Muscle of back (tissue), 11 donors: Measurements from ENCODE around the gene LTC4S. TPM values are rescaled to one million over a fixed set of nuclear protein-coding genes. Genes with fewer than 3 reads are reported as not detected.

Source experiments
- DNase-seq, 3 donors: peaks; one replicate each; pipeline versions ENCODE4 v3.0.0 to v3.0.0-alpha.2; 2013
- polyA plus RNA-seq, 10 donors: library from polyadenylated mRNA; unstranded; fragments of 120-200 nt; gene quantifications; one replicate each; pipeline ENCODE4 v1.2.1, GENCODE V29; 2013; ENCODE audit not compliant: insufficient read length in 10 of 10

Gene LTC4S
- polyA plus RNA-seq, 10 donors = 1.3 to 3.3 (median 2.2) TPM

- no peak for DNase-seq
Observed at GRCh38 chr5:179794575-179794974, 789 bp downstream of the LTC4S start.

- peak in 1 of 3 donors; percentile 56 for DNase-seq
Observed at GRCh38 chr5:179795049-179795862, 1.5 kb downstream of the LTC4S start.

- DNase-seq = peak in 2 of 3 donors; percentile 81 to 92
Observed at GRCh38 chr5:179795863-179796833, 2.4 kb downstream of the LTC4S start.

DNA sequence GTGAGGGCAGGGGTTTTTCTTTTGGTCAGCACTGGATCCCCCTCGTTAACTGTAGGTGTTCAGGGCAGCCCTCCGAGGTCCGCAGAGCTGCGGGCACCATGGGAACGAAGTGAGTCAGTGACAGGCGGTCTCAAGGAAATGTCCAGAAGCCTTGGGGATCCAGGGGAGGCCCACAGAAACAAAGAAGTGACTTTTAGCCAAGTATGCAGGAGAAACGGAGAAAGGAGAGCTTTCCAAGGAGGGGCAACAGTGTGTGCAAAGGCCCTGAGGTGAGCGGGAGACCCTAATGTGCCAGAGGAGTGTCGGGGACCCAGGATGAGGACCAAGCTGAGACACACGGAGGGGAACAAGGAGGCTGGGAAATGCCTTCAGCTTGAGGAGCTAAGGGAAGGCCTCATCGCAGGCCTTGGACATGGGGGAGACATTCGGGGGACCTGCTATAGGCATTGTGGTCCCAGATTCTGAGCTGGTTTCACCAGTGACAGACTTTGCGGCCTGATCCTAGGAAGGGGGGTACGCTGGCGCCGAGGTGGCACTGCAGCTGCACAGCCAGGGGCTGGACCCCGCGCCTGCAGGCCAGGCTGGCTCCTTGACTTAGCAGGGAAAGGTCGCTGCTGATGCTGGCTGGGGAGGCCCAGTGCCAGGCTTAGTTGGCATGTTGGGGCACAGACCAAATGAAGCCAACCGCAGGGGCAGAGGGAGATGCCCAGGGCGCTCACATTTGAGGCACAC lies 3.3 kb downstream of the LTC4S start:
- no peak for DNase-seq

- DNase-seq = no peak
Observed at GRCh38 chr5:179797741-179798140, 4.0 kb downstream of the LTC4S start.

DNA sequence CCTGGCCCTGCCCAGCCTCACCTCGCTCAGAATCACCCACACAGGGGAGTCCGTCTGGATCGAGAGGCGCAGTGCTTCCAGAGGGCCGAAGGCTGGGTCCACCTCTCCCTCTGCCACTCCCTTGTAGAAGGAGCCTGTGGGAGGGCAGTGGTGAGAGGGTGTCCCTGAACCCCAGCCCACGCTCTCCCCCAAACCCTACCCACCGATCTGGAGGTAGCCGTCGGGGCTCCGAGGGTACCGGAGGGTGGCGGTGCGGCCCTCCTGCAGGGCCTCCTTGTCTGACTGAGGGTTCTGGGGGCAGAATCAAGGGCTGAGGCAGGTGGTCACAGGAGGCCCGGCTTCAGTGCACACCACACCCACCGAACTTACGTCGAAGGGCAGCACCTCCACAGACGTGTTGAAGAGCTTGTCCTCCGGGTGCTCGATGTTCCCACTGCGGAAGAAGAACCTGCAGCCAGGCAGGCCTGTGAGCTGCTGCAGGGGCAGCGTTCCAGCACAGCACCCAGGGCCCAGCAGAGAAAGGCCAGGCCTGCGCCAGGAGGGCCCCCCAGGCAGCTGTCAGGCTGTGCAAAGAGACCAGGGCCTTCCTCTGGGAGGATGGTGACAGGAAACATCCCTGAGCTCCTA lies 4.5 kb downstream of the LTC4S start:
- no peak for DNase-seq

- DNase-seq = no peak
Observed at GRCh38 chr5:179798771-179799643, 5.2 kb downstream of the LTC4S start.

GRCh38 chr5:179799644-179799973 lies 5.8 kb downstream of the LTC4S start:
- DNase-seq = no peak

DNA sequence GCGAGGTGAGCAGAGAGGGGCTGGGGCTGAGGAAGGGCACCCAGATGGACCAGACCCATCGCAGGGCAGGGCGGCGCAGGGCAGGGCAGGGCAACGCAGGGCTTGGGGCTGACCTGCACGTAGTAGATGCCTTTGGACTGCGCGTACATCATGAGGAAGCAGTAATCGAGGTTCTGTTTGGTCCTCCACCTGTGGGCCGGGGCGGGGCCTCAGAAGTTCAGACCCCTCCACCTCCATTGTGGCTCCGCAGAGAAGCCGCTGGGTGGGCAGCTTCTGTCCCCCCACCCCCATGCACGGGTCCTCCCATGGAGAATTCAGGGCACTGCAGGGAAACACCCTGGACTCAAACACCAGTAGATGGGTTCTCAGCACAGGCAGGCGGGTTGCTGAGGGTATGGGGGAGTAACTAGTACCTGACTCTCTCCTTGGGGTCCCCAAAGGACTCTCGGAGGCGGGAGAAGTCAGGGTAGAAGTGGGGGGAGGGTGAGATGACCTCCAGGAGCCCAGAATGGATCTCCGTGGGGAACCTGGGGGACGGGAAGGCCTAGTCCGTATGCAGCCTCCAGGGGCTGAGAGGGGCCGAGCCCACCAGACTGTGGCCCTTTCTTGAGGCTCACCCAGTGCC lies 6.4 kb downstream of the LTC4S start:
- DNase-seq = no peak

DNA sequence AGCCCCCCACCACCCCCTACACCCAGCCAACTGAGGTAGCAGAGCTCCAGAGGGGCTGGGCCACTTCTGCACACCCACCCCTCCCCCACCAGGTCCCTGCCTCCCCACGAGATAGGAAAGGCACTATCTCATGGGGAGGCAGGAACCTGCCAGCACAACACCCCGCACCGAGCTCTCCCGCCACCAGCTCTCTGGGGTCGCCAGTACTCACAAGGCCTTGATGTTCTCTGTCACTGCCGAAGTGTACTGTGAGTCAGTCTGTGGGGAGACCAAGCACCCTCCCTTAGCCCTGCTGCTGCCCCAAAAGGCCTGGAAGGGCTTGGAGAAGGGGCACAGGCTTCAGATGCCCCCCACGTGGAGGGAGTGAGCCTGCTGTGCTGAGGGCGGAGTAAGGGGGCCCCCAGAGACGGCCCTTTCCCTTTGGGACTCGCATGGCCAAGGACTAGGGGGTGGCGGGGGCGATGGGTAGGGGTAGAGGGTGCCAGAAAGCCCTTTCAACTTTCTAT lies 7.0 kb downstream of the LTC4S start:
- no peak for DNase-seq

- DNase-seq = peak in 2 of 3 donors; percentile 58 to 72
Observed at GRCh38 chr5:179801304-179802206, 7.8 kb downstream of the LTC4S start.

DNA sequence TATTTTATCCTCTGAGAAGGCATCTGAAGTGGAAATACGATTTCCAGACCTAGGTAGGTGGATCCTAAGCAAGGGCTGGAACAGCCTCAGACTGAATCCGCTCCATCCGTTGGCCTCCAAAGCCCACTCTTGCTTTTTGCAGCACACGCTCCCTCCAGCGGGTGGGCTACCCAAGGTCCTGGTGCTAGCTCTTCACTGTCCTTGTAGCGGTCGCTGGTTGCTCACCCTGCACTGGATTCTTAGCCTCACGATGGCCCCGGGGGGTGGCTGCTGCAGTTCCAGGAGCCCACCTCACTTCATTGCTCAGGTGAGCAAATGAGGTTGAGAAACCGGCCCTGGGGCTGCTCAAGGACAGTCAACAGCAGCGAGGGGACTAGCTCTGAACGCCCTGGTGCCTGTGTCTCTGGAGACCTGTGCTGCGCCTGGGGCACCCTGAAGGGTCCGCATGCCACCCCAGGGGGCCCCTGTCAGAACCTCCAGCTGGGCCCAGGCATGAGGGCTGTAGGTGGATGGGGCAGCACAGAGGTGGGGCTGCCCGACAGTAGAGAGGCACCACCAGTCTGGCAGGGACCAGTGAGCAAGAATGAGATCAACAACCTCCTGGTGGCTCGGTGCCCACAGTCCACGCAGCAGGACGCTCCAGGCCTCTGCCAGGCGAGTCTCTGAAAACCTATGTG lies 8.6 kb downstream of the LTC4S start:
- no peak for DNase-seq

- no peak for DNase-seq
Observed at GRCh38 chr5:179802950-179803562, 9.3 kb downstream of the LTC4S start.

DNA sequence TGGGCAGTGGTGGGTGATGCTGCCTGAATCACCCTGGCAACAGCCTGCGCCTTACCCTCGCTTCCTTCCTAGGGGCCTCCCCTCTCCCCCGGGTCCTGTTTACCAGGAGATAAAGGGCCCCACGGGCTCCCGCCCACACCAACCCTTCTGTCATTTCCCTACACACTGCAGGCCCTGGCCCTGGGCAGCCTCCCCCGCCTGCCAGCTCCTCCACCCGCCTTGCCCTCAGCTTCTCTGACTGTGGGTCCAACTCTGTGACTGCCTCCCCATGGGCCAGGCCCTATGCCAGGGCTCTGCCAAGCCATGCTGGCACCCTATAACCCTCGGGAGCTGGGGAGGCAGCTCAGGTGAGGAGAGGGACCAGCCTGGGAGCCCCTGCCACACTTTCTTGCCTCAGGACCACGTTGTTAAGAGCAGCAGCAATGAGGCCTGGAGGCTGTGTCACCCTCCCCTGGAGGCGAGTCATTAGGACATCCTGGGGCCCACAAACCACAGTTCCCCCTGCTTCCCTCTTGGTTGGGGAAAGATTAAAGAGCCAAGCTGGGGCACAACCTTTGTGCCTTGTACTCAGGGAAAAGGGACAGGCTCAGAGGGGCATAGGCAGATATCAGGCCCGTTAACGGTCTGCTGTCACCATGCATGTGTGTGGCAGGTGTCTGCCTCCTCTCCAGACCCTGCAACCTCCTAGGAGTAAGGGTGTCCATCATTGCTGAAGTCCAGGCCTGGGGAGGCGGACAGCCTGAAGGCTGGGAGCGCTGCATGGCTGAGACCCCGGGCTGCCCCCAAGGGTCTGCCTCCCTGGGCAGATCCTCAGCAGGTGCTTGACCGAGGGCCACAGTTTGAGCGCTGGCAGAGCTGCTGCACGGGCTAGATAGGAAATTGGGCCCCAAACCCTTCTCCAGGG lies 10.1 kb downstream of the LTC4S start:
- DNase-seq = no peak

- DNase-seq = no peak
Observed at GRCh38 chr5:179804555-179804947, 10.8 kb downstream of the LTC4S start.

GRCh38 chr5:179805070-179805528 lies 11.3 kb downstream of the LTC4S start:
- DNase-seq = peak in 1 of 3 donors; percentile 41
